Activated CD4-positive, alpha-beta T cell treated with anti-CD3 and anti-CD28 coated beads, Interleukin-2, amount 10 ng/mL, durations not matched to agents 7 days and 5 days (primary cell): ENCODE data around the gene ZNF467. TPM values are rescaled to one million over a fixed set of nuclear protein-coding genes. Genes with fewer than 3 reads are reported as not detected.

ENCODE experiments used
- CTCF ChIA-PET: fragments of 350-600 bp; sonication (Branson Sonifier 250); formaldehyde crosslinking; loops from one replicate; lab custom pipeline; 2021; ENCODE audit warnings: antibody characterized with exemption; lab: Charles Lee
- POLR2A ChIA-PET: fragments of 350-600 bp; sonication (Branson Sonifier 250); formaldehyde crosslinking; loops from one replicate; lab custom pipeline; 2021; ENCODE audit warnings: antibody characterized with exemption; lab: Charles Lee
- DNase-seq: peaks from one replicate; pipeline ENCODE4 v3.0.0-alpha.2; 2020
- H3K27ac Mint-ChIP-seq: one replicate; pipeline ENCODE4 v1.8.0; 2021; ENCODE audit warnings: mild to moderate bottlenecking, moderate library complexity, mixed read lengths
- H3K27me3 Mint-ChIP-seq: one replicate; pipeline ENCODE4 v1.8.0; 2021; ENCODE audit warnings: mixed read lengths
- H3K36me3 Mint-ChIP-seq: one replicate; pipeline ENCODE4 v1.8.0; 2021; ENCODE audit warnings: low read depth, mixed read lengths
- H3K4me1 Mint-ChIP-seq: one replicate; pipeline ENCODE4 v1.8.0; 2021; ENCODE audit warnings: mixed read lengths
- H3K4me3 Mint-ChIP-seq: one replicate; pipeline ENCODE4 v1.8.0; 2021; ENCODE audit warnings: mild to moderate bottlenecking, moderate library complexity, mixed read lengths
- H3K9me3 Mint-ChIP-seq: one replicate; pipeline ENCODE4 v1.8.0; 2021; ENCODE audit warnings: mixed read lengths
- total RNA-seq, 2 experiments: library from RNA; stranded (reverse); gene quantifications; one replicate each; pipeline ENCODE4 v1.2.3, GENCODE V29; 2021

Gene ZNF467
- total RNA-seq, 2 experiments from 2014 or later: 0.15 to 0.32 TPM

DNA sequence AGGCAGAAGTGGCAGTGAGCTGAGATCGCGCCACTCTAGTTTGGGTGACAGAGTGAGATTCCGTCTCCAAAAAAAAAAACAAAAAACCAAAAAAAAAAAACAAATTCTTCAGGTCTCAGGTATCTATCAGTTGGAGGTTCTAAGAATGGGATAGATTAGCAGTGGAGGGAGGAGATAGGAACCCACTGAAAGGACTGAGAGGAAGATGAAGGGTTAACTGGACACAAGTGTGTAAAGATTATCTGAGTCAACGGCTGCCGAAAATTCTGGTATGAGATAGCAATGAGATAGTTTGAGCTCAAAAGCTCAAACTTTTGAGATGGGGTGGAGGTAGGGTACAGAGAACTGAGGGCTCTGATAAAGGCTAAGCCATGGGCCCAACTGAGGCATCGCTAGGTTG, 12.8 kb downstream of the ZNF467 start:
- CTCF ChIA-PET: interaction anchor here (1.0 to 2.0 kb wide), 3 partner anchors 13 to 53 kb away, joined by 3 to 4 read pairs (median 3); no protein-coding TSS in a partner anchor
- POLR2A ChIA-PET: no interaction called here
- H3K27ac Mint-ChIP-seq: no peak overlapping the region

DNA sequence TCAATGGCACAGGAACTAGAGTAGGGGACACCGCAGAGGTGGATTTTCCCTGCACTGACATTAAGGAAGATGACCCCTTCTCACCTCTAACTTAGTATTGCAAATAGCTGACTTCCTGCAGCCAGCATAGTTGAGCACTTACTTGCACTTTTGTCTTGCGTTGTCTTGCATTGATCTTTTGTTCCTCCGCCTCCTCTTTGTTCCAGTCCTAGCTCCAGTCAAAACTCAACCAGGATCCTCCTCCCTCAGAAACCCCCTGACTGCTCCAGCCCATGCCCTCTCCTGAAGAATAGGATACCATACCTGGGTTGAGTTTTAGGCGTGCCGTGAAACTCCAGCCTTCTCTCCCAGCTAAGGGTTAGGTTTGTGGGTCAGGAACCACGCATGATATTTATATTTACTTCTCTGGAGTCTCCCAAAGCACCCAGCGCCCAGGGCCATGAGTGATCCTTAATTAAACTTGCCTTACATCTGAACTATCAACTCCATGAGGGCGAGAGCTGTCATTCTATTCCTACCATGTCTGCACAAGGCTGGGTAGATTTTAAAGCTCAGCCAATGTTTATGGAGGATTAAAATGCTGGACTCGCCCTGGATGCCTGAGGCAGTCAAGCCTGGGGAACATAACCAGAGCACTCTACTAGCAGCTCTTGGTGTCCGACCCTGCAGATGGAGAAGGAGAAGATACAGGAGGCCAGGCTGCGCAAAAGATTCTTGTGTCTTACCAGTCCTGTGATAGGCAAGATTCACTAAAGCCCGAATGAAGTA, 14.1 kb downstream of the ZNF467 start:
- POLR2A ChIA-PET: interaction anchor here (0.6 kb wide), 1 partner anchor 22 kb away, joined by 5 read pairs; no protein-coding TSS in a partner anchor
- H3K4me3 Mint-ChIP-seq: no peak overlapping the region
- H3K9me3 Mint-ChIP-seq: no peaks in the 10 kb centered on the region
- no peaks in the 10 kb centered on the region for H3K27me3 Mint-ChIP-seq
- no peak overlapping the region for H3K27ac Mint-ChIP-seq
- DNase-seq: no peak
- CTCF ChIA-PET: interaction anchor here (0.9 to 1.5 kb wide), 3 partner anchors 8 to 16 kb away, joined by 3 to 4 read pairs (median 4); no protein-coding TSS in a partner anchor
- H3K4me1 Mint-ChIP-seq: no peaks in the 10 kb centered on the region
- H3K36me3 Mint-ChIP-seq: no peaks in the 10 kb centered on the region

More for the DNA sequence above, 12.8 kb downstream of the ZNF467 start:
- no peaks in the 10 kb centered on the region for H3K4me1 Mint-ChIP-seq
- no peaks in the 10 kb centered on the region for H3K36me3 Mint-ChIP-seq
- no peaks in the 10 kb centered on the region for H3K27me3 Mint-ChIP-seq
- no peak overlapping the region for H3K4me3 Mint-ChIP-seq
- no peak for DNase-seq
- no peaks in the 10 kb centered on the region for H3K9me3 Mint-ChIP-seq

DNA sequence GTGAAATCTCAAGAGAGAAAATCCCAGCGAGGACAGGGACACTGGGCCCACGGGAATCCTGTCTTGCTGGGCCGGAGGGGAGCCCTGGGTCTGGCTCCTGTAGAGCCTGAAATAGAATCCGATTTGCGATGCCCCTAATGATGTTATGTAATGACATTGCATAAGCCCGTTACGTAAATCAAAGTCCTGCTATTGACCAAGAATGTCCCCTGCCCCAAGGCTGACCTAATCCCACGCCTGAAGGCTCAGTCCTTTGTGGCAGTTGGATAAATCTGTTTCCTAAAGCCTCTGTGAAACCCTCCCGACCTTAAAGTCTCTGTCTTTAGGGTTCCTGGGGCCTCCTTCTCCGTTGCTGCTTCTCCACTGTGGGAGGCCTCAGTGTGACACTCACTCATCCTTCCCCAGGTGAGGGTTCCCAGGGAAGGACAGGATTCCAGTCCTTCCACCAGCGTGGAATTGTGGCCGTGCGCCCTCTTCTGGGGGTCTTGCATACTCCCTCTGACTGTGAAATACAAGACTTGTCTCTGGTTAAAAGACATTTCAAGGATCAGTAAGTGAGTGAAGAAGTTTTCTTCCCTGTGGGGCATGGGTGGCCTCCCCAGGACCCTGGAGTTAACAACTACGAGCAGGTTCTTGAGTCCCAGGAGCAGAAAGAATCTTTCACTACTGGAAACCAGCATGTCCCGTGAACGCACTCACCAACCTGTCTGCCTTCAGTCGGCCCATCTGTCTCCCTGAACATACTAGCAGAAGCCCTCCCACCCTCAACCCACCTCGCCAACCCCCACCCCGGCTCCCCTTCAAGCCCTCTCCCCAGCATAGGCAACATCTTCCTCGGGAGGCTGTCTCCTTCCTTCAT, 19.8 kb downstream of the ZNF467 start:
- Mint-ChIP-seq H3K27me3 (no peaks in the 10 kb centered on the region), H3K9me3 (no peaks in the 10 kb centered on the region), H3K4me1 (no peaks in the 10 kb centered on the region), H3K4me3 (no peak overlapping the region), H3K36me3 (no peaks in the 10 kb centered on the region), H3K27ac (no peak overlapping the region)
- POLR2A ChIA-PET: no interaction called here
- DNase-seq: no peak
- CTCF ChIA-PET: interaction anchor here (0.7 kb wide), 1 partner anchor 69 kb away, joined by 3 read pairs; no protein-coding TSS in a partner anchor

DNA sequence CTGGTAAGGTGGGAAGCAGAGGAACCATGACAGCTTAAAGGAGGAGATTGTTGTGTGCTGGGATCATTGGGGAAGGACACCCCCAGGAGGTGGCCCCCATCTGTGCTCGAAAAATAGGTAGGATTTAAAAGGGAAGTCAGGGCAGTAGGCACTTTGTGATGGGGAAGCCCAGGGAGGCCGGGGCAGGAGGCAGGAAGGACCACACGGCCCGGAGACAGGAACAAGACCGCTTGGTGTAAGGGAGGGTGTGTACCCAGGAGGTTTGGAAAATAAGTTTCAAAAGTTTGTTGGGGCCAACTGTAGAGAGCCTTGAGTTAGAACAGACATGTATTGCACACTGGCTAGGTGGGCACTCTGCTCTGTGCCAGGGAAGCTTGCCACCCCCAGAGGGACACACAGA, 20.7 kb downstream of the ZNF467 start:
- no peak for DNase-seq

DNA sequence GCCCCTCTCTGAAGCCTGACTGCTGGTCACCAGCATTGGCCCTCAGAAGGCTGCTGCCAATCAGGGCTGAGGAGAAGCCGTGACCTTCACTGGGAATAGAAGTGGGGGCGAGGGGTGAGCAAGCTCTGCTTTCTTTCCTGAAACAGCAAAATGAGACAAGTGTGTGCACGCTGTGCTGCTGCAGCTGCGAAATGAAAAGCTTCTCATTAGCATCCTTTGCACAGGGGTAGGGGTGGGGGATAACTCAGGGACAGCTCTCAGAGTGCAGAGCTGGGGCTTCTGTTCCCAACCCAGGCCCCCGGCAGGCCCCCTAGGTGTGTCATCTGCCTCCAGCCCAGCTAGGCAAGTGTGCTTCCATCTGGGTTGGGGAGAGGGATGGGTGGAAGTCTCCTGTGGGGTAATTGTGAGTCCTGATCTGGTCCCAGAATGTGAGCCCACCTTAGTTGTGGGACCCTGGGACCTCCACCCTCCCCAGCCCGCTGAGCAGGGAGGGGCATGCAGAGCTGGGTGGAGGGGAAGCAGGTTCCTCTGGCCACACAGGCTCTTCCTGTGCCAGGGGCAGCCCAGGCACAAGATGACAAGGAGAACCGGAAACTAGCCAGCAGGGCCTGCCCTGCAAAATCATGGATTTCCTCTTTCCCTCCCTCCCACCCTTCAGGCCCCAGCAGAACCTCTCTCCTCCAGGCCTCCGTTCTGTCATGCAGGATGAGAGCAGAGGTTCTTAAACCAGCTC, 22.2 kb downstream of the ZNF467 start:
- H3K36me3 Mint-ChIP-seq: no peaks in the 10 kb centered on the region
- ChIA-PET CTCF (interaction anchor here (0.5 to 1.6 kb wide), 12 partner anchors 8 to 1564 kb away, joined by 3 to 6 read pairs (median 4); no protein-coding TSS in a partner anchor), POLR2A (no interaction called here)
- no peak for DNase-seq
- H3K4me1 Mint-ChIP-seq: no peaks in the 10 kb centered on the region
- H3K27ac Mint-ChIP-seq: no peak overlapping the region
- no peak overlapping the region for H3K4me3 Mint-ChIP-seq
- H3K9me3 Mint-ChIP-seq: no peaks in the 10 kb centered on the region
- no peaks in the 10 kb centered on the region for H3K27me3 Mint-ChIP-seq

More for the DNA sequence above, 20.7 kb downstream of the ZNF467 start:
- no peaks in the 10 kb centered on the region for H3K27me3 Mint-ChIP-seq
- no peak overlapping the region for H3K4me3 Mint-ChIP-seq
- no peaks in the 10 kb centered on the region for H3K4me1 Mint-ChIP-seq
- no peak overlapping the region for H3K27ac Mint-ChIP-seq
- no peaks in the 10 kb centered on the region for H3K9me3 Mint-ChIP-seq
- ChIA-PET CTCF (interaction anchor here (1.1 to 1.3 kb wide), 2 partner anchors 10 to 109 kb away, joined by 3 to 5 read pairs; no protein-coding TSS in a partner anchor), POLR2A (no interaction called here)
- H3K36me3 Mint-ChIP-seq: no peaks in the 10 kb centered on the region

DNA sequence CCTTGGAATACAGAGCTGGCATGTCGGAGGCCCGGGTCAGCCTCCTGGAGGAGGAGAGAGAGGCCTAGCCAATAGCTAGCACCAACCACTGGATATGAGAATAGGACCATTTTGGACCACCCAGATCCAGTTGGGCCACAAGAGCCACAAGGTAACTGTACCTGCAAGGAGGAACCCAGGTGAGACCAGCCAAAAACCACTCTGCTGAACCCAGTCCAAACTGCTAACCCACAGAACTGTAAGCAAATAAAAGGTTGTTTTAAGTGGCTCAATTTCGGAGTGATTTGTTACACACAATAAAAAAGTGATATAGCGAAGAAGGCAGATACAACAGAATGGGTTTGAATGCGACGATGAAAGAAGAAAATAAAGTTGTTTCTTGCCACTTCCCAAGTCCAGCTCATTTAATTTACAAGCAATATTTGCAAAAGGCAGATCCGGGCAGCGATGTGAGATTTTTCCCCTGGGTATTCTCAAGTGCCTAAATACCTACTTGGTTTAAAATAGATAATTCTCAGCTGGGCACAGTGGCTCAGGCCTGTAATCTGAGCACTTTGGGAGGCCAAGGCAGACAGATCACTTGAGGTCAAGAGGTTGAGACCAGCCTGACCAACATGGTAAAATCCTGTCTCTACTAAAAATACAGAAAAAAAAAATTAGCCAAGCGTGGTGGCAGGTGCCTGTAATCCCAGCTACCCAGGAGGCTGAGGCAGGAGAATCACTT, 23.1 kb downstream of the ZNF467 start:
- no peaks in the 10 kb centered on the region for H3K9me3 Mint-ChIP-seq
- ChIA-PET POLR2A (no interaction called here), CTCF (interaction anchor here (0.5 to 2.5 kb wide), 9 partner anchors 9 to 1564 kb away, joined by 3 to 7 read pairs (median 4); no protein-coding TSS in a partner anchor)
- DNase-seq: no peak
- no peaks in the 10 kb centered on the region for H3K4me1 Mint-ChIP-seq
- no peaks in the 10 kb centered on the region for H3K36me3 Mint-ChIP-seq
- peaks cover 2% of the 10 kb centered on the region for H3K27me3 Mint-ChIP-seq
- no peak overlapping the region for H3K4me3 Mint-ChIP-seq
- H3K27ac Mint-ChIP-seq: no peak overlapping the region

DNA sequence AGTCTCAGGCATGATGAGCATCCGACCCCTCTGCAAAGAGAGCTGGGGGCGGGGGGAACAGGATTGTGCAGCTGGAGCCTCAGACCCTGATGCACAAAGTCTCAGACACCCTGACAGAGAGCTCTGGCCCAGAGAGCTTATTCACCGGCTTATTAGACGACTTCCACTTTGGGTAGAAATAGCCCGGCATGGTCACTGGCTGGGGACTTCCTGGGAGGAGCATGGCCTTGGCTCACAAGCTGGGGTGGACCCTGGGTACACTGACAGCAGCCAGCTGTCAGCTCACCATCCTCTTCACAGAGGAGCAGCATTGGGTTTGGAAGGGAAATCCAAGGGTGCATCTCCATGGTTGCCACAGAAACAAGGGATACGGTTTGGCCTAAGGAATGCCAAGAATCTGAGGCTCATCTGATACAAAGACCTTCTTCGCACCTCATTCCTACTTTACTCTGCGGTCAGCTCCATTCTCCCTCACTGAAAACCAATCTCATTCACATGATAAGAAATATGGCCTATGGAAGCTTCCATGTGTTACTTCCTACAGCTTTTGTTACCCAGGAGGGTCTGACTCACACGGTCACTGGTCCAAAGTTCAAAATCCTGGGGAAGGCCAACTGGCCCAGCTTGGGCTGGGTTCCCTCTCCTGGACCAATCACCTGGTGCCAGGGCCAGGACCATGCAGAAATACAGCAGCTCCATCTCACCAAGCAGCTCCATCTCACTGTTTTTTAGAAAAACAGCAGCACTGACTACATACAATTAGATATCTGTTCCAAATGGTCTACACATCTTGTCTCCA, 25.1 kb downstream of the ZNF467 start:
- ChIA-PET POLR2A (no interaction called here), CTCF (interaction anchor here (0.8 to 2.5 kb wide), 6 partner anchors 10 to 18 kb away, joined by 3 to 7 read pairs (median 4); no protein-coding TSS in a partner anchor)
- Mint-ChIP-seq H3K27ac (no peak overlapping the region), H3K36me3 (no peaks in the 10 kb centered on the region), H3K4me1 (no peaks in the 10 kb centered on the region), H3K27me3 (peaks cover 9% of the 10 kb centered on the region), H3K4me3 (no peak overlapping the region), H3K9me3 (no peaks in the 10 kb centered on the region)
- no peak for DNase-seq

DNA sequence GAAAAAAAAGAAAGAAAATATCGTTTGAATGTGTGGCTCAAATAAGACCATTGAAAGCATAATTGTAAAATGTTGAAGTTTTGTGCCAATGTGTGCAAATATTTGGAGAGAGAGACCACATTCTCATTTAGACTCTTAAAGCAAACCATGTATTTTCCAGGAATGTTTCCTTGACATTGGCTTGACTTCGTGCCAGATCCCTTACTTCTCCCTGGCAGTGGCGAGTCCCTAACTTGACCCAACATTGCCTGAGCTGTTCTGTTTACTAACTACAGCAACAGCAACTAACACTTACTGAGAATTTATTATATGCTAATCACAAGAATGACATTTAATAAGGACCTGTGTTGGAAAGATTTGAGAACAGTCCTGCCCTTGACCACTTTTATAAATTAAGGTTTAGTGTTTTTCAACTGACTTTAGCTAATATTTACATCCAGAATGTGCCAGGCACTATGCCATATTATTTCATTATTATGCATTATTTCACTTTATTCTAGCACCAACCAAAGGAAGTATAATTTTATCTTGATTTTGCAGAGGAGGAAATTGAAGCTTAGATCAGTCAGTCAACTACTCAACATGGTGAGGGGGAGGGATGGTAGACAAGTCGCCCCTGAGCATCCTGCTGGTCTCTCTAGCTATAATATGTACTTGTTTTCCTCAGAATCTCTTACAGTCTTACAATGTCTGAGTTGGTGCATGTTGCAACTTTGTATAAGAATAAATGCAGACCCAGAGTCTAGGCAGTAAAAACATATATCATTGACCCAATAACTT, 29.7 kb downstream of the ZNF467 start:
- Mint-ChIP-seq H3K4me1 (peaks cover 11% of the 10 kb centered on the region), H3K9me3 (no peaks in the 10 kb centered on the region), H3K27ac (no peak overlapping the region), H3K4me3 (no peak overlapping the region), H3K36me3 (no peaks in the 10 kb centered on the region), H3K27me3 (peaks cover 44% of the 10 kb centered on the region)
- ChIA-PET POLR2A (no interaction called here), CTCF (interaction anchor here (1.3 to 1.5 kb wide), 2 partner anchors 16 to 81 kb away, joined by 4 read pairs; no protein-coding TSS in a partner anchor)
- DNase-seq: no peak

DNA sequence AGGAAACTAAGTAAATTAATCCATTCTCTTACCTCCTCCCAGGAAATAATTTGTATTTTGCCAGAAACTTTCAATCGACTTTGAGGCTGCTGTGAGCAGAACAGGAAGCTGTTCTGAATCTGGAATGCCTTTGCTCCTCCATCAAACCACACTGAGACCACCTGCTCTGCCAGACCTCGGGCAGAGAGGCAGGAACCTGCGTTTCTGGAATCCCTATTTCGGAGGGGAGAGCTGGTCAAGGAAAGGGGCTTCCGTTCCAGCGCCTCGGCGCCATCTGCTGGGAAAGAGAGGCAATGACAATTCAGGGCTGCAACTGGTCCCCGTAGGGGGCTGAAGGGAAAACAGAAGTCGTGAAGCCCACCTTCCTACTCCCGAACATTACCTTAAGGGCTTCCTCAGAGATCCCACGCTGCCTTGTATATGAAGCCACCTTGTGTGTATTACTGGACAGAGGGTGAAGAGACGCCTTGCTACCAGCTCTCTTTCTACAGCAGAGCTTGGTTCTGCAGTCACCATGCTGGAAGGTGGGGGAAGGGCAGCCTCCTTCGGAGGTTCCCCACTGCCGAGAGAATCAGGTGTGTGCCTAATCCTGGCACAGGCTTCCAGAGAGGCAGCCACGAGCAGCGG, 31.2 kb downstream of the ZNF467 start:
- peaks cover 11% of the 10 kb centered on the region for H3K4me1 Mint-ChIP-seq
- H3K27ac Mint-ChIP-seq: no peak overlapping the region
- CTCF ChIA-PET: interaction anchor here (0.6 to 2.3 kb wide), 19 partner anchors 10 to 595 kb away, joined by 3 to 12 read pairs (median 3); partner anchors contain the start of genes ZNF398 and ZNF783
- POLR2A ChIA-PET: no interaction called here
- H3K27me3 Mint-ChIP-seq: peaks cover 51% of the 10 kb centered on the region
- H3K9me3 Mint-ChIP-seq: no peaks in the 10 kb centered on the region
- peak; percentile 62 for DNase-seq
- no peaks in the 10 kb centered on the region for H3K36me3 Mint-ChIP-seq
- H3K4me3 Mint-ChIP-seq: peak overlapping the region; percentile 41

DNA sequence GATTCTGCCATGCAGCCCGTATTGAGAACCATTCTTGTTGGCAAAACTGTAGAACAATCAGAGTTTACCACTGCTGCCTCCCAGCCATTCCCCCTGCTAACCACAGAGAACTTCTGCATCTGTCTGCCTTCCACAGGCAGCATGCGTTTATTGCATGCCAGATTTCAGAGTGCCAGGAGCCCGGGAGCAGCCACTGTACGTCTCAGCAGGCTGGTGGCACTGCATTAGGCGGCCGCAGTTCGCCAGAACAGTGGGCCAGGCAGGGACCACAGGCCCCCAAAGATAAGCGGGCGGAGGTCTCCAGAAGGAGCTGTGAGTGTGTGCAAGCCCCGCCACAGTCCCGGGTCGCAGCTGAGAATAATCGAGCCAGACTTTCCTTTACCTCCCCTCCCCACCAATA, 31.8 kb downstream of the ZNF467 start:
- Mint-ChIP-seq H3K4me3 (peak overlapping the region; percentile 41), H3K27ac (no peak overlapping the region), H3K4me1 (peaks cover 11% of the 10 kb centered on the region), H3K36me3 (no peaks in the 10 kb centered on the region), H3K9me3 (no peaks in the 10 kb centered on the region), H3K27me3 (peaks cover 54% of the 10 kb centered on the region)
- CTCF ChIA-PET: interaction anchor here (0.6 to 2.3 kb wide), 20 partner anchors 10 to 595 kb away, joined by 3 to 12 read pairs (median 3); partner anchors contain the start of genes ZNF398 and ZNF783
- DNase-seq: no peak
- POLR2A ChIA-PET: no interaction called here
